ENCODE measurements around the gene MYLK. TPM values are rescaled to one million over a fixed set of nuclear protein-coding genes. Genes with fewer than 3 reads are reported as not detected.
A peak's percentile ranks its signal among the peaks of the same experiment; 100 is the strongest.
"Not testable (repeated sequence)": the region's sequence is repeated elsewhere in the genome, so short reads cannot be mapped to it uniquely, and the experiment has no call there.

MYLK gene
- polyA plus RNA-seq, 2 donors = 14.2 to 104 TPM

- H3K4me3 ChIP-seq (ENCODE audit: low read depth in 1 of 2, low read length in 2 of 2) = no peak overlapping the region
- H3K27me3 ChIP-seq (ENCODE audit: control insufficient read depth in 1 of 2, insufficient read depth in 2 of 2, low read length in 2 of 2) = no peaks in the 10 kb centered on the region
- H3K27ac ChIP-seq (ENCODE audit: low read depth in 2 of 2, low read length in 1 of 2) = peak overlapping the region; percentile 41 to 78
- no peaks in the 10 kb centered on the region for H3K9me3 ChIP-seq (ENCODE audit: control insufficient read depth in 2 of 2, insufficient read depth in 1 of 2, low read depth in 1 of 2, low read length in 1 of 2)
- WGBS, 2 donors = 47 to 64% methylated on average over 6 of the region's 6 CpGs
- H3K4me1 ChIP-seq (ENCODE audit: control insufficient read depth in 2 of 2, insufficient read depth in 2 of 2, low read length in 1 of 2) = peaks cover 0 to 6% of the 10 kb centered on the region in 2 donors
- no peaks in the 10 kb centered on the region for H3K36me3 ChIP-seq (ENCODE audit: control insufficient read depth in 2 of 2, insufficient read depth in 2 of 2, low read length in 1 of 2)
Observed at GRCh38 chr3:123720638-123721037, 163.5 kb downstream of the MYLK start.

GRCh38 chr3:123719862-123720453 lies 164.2 kb downstream of the MYLK start:
- H3K27me3 ChIP-seq (ENCODE audit: control insufficient read depth in 1 of 2, insufficient read depth in 2 of 2, low read length in 2 of 2) = no peaks in the 10 kb centered on the region
- no peaks in the 10 kb centered on the region for H3K36me3 ChIP-seq (ENCODE audit: control insufficient read depth in 2 of 2, insufficient read depth in 2 of 2, low read length in 1 of 2)
- no peak overlapping the region for H3K4me3 ChIP-seq (ENCODE audit: low read depth in 1 of 2, low read length in 2 of 2)
- 25 to 44% methylated on average over 14 of the region's 14 CpGs for WGBS, 2 donors
- peak overlapping the region; percentile 41 to 67 for H3K27ac ChIP-seq (ENCODE audit: low read depth in 2 of 2, low read length in 1 of 2)
- peaks cover 0 to 6% of the 10 kb centered on the region in 2 donors for H3K4me1 ChIP-seq (ENCODE audit: control insufficient read depth in 2 of 2, insufficient read depth in 2 of 2, low read length in 1 of 2)
- H3K9me3 ChIP-seq (ENCODE audit: control insufficient read depth in 2 of 2, insufficient read depth in 1 of 2, low read depth in 1 of 2, low read length in 1 of 2) = no peaks in the 10 kb centered on the region

- H3K9me3 ChIP-seq (ENCODE audit: control insufficient read depth in 2 of 2, insufficient read depth in 1 of 2, low read depth in 1 of 2, low read length in 1 of 2); H3K4me1 ChIP-seq (ENCODE audit: control insufficient read depth in 2 of 2, insufficient read depth in 2 of 2, low read length in 1 of 2); H3K27me3 ChIP-seq (ENCODE audit: control insufficient read depth in 1 of 2, insufficient read depth in 2 of 2, low read length in 2 of 2); H3K36me3 ChIP-seq (ENCODE audit: control insufficient read depth in 2 of 2, insufficient read depth in 2 of 2, low read length in 1 of 2); H3K4me3 ChIP-seq (ENCODE audit: low read depth in 1 of 2, low read length in 2 of 2): not testable (repeated sequence)
- H3K27ac ChIP-seq (ENCODE audit: low read depth in 2 of 2, low read length in 1 of 2) = peak overlapping the region; percentile 41 to 67
- 15 to 18% methylated on average over 15 of the region's 15 CpGs for WGBS, 2 donors
Observed at GRCh38 chr3:123719061-123719756, 164.9 kb downstream of the MYLK start.

- H3K4me1 ChIP-seq (ENCODE audit: control insufficient read depth in 2 of 2, insufficient read depth in 2 of 2, low read length in 1 of 2) = peaks cover 0 to 6% of the 10 kb centered on the region in 2 donors
- 77 to 78% methylated on average over 5 of the region's 5 CpGs for WGBS, 2 donors
- H3K9me3 ChIP-seq (ENCODE audit: control insufficient read depth in 2 of 2, insufficient read depth in 1 of 2, low read depth in 1 of 2, low read length in 1 of 2) = no peaks in the 10 kb centered on the region
- H3K36me3 ChIP-seq (ENCODE audit: control insufficient read depth in 2 of 2, insufficient read depth in 2 of 2, low read length in 1 of 2) = no peaks in the 10 kb centered on the region
- no peak overlapping the region for H3K27ac ChIP-seq (ENCODE audit: low read depth in 2 of 2, low read length in 1 of 2)
- no peak overlapping the region for H3K4me3 ChIP-seq (ENCODE audit: low read depth in 1 of 2, low read length in 2 of 2)
- no peaks in the 10 kb centered on the region for H3K27me3 ChIP-seq (ENCODE audit: control insufficient read depth in 1 of 2, insufficient read depth in 2 of 2, low read length in 2 of 2)
Observed at GRCh38 chr3:123718108-123718507, 166.0 kb downstream of the MYLK start.

- not testable (repeated sequence) for H3K27me3 ChIP-seq (ENCODE audit: control insufficient read depth in 1 of 2, insufficient read depth in 2 of 2, low read length in 2 of 2); H3K4me1 ChIP-seq (ENCODE audit: control insufficient read depth in 2 of 2, insufficient read depth in 2 of 2, low read length in 1 of 2); H3K36me3 ChIP-seq (ENCODE audit: control insufficient read depth in 2 of 2, insufficient read depth in 2 of 2, low read length in 1 of 2); H3K9me3 ChIP-seq (ENCODE audit: control insufficient read depth in 2 of 2, insufficient read depth in 1 of 2, low read depth in 1 of 2, low read length in 1 of 2); H3K27ac ChIP-seq (ENCODE audit: low read depth in 2 of 2, low read length in 1 of 2); H3K4me3 ChIP-seq (ENCODE audit: low read depth in 1 of 2, low read length in 2 of 2)
- WGBS, 2 donors = 64 to 70% methylated on average over 2 of the region's 2 CpGs
Observed at GRCh38 chr3:123717451-123717850, 166.7 kb downstream of the MYLK start.

- WGBS, 2 donors = 87 to 89% methylated on average over 4 of the region's 4 CpGs
- H3K4me1 ChIP-seq (ENCODE audit: control insufficient read depth in 2 of 2, insufficient read depth in 2 of 2, low read length in 1 of 2) = peaks cover 0 to 6% of the 10 kb centered on the region in 2 donors
- H3K36me3 ChIP-seq (ENCODE audit: control insufficient read depth in 2 of 2, insufficient read depth in 2 of 2, low read length in 1 of 2) = no peaks in the 10 kb centered on the region
- no peaks in the 10 kb centered on the region for H3K9me3 ChIP-seq (ENCODE audit: control insufficient read depth in 2 of 2, insufficient read depth in 1 of 2, low read depth in 1 of 2, low read length in 1 of 2)
- no peak overlapping the region for H3K27ac ChIP-seq (ENCODE audit: low read depth in 2 of 2, low read length in 1 of 2)
- H3K4me3 ChIP-seq (ENCODE audit: low read depth in 1 of 2, low read length in 2 of 2) = no peak overlapping the region
- no peaks in the 10 kb centered on the region for H3K27me3 ChIP-seq (ENCODE audit: control insufficient read depth in 1 of 2, insufficient read depth in 2 of 2, low read length in 2 of 2)
Observed at GRCh38 chr3:123716411-123716810, 167.7 kb downstream of the MYLK start.

GRCh38 chr3:123713211-123713610 lies 170.9 kb downstream of the MYLK start:
- no peaks in the 10 kb centered on the region for H3K9me3 ChIP-seq (ENCODE audit: control insufficient read depth in 2 of 2, insufficient read depth in 1 of 2, low read depth in 1 of 2, low read length in 1 of 2)
- H3K36me3 ChIP-seq (ENCODE audit: control insufficient read depth in 2 of 2, insufficient read depth in 2 of 2, low read length in 1 of 2) = no peaks in the 10 kb centered on the region
- H3K27me3 ChIP-seq (ENCODE audit: control insufficient read depth in 1 of 2, insufficient read depth in 2 of 2, low read length in 2 of 2) = no peaks in the 10 kb centered on the region
- no peak overlapping the region for H3K4me3 ChIP-seq (ENCODE audit: low read depth in 1 of 2, low read length in 2 of 2)
- WGBS, 2 donors = 76 to 86% methylated on average over 8 of the region's 8 CpGs
- no peaks in the 10 kb centered on the region for H3K4me1 ChIP-seq (ENCODE audit: control insufficient read depth in 2 of 2, insufficient read depth in 2 of 2, low read length in 1 of 2)
- peak overlapping the region; percentile 17 to 26 for H3K27ac ChIP-seq (ENCODE audit: low read depth in 2 of 2, low read length in 1 of 2)

- no peaks in the 10 kb centered on the region for H3K4me1 ChIP-seq (ENCODE audit: control insufficient read depth in 2 of 2, insufficient read depth in 2 of 2, low read length in 1 of 2)
- no peaks in the 10 kb centered on the region for H3K36me3 ChIP-seq (ENCODE audit: control insufficient read depth in 2 of 2, insufficient read depth in 2 of 2, low read length in 1 of 2)
- no peaks in the 10 kb centered on the region for H3K27me3 ChIP-seq (ENCODE audit: control insufficient read depth in 1 of 2, insufficient read depth in 2 of 2, low read length in 2 of 2)
- H3K27ac ChIP-seq (ENCODE audit: low read depth in 2 of 2, low read length in 1 of 2) = peak overlapping the region in 1 of 2 donors; percentile 68
- no peaks in the 10 kb centered on the region for H3K9me3 ChIP-seq (ENCODE audit: control insufficient read depth in 2 of 2, insufficient read depth in 1 of 2, low read depth in 1 of 2, low read length in 1 of 2)
- H3K4me3 ChIP-seq (ENCODE audit: low read depth in 1 of 2, low read length in 2 of 2) = no peak overlapping the region
- WGBS, 2 donors = 72 to 73% methylated on average over 14 of the region's 14 CpGs
Observed at GRCh38 chr3:123712077-123712860, 171.9 kb downstream of the MYLK start.

GRCh38 chr3:123711356-123711755 lies 172.8 kb downstream of the MYLK start:
- no peaks in the 10 kb centered on the region for H3K9me3 ChIP-seq (ENCODE audit: control insufficient read depth in 2 of 2, insufficient read depth in 1 of 2, low read depth in 1 of 2, low read length in 1 of 2)
- no peaks in the 10 kb centered on the region for H3K36me3 ChIP-seq (ENCODE audit: control insufficient read depth in 2 of 2, insufficient read depth in 2 of 2, low read length in 1 of 2)
- WGBS, 2 donors = 91 to 93% methylated on average over 3 of the region's 3 CpGs
- no peaks in the 10 kb centered on the region for H3K27me3 ChIP-seq (ENCODE audit: control insufficient read depth in 1 of 2, insufficient read depth in 2 of 2, low read length in 2 of 2)
- H3K4me3 ChIP-seq (ENCODE audit: low read depth in 1 of 2, low read length in 2 of 2) = no peak overlapping the region
- no peaks in the 10 kb centered on the region for H3K4me1 ChIP-seq (ENCODE audit: control insufficient read depth in 2 of 2, insufficient read depth in 2 of 2, low read length in 1 of 2)
- H3K27ac ChIP-seq (ENCODE audit: low read depth in 2 of 2, low read length in 1 of 2) = no peak overlapping the region

Measured in esophagus (tissue), 2 donors.